Measurements from ENCODE around the gene C4BPA.

The C4BPA gene

GRCh38 chr1:207128336-207128921 is 24.4 kb downstream of the C4BPA start:
- no peak for DNase-seq

- DNase-seq, result no peak
These were observed 25.0 kb downstream of the C4BPA start for GRCh38 chr1:207129053-207129452.

DNA sequence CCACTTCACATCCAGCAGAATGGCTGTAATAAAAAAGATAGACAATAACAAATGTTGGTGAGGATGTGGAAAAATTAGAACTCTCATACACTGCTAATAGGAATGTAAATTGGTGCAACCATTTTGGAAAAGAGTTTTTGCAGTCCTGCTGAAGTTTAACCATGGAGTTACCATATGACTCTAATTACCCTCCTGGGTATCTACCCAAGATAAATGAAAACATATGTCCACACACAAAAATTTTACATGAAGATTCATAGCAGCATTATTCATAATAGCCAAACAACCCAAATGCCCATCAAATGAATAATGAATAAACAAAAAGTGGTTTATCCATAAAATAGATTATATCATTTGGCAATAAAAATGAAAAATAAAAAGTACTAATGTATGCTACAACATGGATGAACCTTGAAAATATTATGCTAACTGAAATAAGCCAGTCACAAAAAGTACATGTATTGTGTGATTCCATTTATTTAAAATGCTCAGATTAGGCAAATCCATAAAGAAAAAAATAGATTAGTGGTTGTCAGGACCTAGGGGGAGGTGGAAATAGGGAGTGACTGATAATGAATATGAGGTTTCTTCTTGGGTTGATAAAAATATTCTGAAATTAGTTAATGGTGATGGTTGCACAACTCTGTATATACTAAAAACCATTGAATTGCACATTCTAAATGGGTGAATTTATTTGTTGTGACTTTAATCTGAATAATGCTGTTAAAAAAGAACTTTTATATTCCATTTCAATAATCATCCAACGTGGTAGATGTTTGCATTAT is 26.4 kb downstream of the C4BPA start:
- DNase-seq, result no peak

- no peak for DNase-seq
These were observed 27.1 kb downstream of the C4BPA start for GRCh38 chr1:207131163-207131562.

GRCh38 chr1:207134581-207134980 is 30.5 kb downstream of the C4BPA start:
- DNase-seq, result no peak

DNA sequence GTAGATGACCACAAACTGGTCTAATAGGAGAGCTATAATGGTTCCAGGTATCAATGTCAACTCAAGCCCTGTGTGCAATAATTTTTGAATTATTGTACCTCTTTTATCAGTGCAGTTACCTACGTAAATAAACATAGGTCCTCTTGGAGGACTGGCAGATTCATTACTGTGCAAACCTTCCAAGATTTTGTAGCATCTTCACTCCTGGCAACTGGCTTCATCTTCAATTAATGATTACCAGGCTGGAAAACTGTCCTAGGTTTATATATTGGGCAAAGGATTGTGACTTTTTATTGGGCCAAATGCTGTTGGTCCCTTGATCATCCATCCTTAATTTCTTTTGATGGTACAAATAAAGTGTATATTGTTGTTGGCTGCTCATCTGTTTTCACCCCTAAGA is 35.6 kb downstream of the C4BPA start:
- DNase-seq, result no peak

- DNase-seq, result no peak
These were observed 36.5 kb downstream of the C4BPA start for GRCh38 chr1:207140536-207140935.

DNA sequence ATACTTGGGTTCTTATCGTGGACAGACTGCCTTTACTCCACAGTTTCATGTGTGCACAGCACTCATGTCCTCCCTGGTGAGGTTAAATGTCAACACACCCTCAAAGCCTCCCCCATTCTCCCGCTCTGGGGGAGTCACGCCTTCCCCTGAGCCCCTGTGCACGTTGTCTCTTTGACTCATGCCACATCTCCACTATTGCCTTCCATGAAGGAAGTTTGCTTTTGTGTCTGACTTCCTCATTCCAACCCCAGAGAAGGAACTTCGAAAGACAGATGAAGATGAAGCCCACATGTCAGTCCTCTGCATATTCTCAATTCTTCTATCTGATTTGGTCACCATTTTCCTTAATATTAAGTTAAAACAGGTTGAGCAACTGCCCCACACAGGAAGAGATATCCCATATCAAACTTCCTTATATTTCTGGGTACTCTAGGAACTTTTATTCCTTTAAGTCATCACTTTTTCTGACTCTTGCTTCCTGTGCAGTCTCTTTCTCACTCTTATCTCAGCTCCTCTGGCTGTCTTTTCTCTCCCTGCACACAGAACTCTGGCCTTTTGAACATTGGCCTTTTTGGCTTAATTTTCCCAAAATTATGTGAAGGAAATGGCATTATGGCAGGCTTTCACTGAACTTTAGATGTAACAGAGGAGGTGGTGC is 41.5 kb downstream of the C4BPA start:
- DNase-seq, result no peak

DNA sequence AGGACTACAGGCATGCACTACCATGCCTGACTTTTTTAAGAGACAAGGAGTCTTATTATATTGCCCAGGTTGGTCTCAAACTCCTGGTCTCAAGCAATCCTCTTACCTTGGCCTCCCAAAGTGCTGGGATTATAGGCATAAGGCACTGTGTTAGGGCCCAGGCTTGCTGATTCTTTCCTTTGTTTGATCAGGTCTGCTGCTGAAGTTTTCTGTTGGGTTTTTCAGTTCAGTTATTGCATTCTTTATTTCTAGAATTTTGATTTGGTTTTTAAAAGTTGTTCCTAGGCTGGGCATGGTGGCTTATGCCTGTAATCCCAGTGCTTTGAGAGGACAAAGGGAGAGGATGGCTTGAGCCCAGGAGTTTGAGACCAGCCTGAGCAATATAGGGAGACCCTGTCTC is 47.9 kb downstream of the C4BPA start:
- no peak for DNase-seq

DNA sequence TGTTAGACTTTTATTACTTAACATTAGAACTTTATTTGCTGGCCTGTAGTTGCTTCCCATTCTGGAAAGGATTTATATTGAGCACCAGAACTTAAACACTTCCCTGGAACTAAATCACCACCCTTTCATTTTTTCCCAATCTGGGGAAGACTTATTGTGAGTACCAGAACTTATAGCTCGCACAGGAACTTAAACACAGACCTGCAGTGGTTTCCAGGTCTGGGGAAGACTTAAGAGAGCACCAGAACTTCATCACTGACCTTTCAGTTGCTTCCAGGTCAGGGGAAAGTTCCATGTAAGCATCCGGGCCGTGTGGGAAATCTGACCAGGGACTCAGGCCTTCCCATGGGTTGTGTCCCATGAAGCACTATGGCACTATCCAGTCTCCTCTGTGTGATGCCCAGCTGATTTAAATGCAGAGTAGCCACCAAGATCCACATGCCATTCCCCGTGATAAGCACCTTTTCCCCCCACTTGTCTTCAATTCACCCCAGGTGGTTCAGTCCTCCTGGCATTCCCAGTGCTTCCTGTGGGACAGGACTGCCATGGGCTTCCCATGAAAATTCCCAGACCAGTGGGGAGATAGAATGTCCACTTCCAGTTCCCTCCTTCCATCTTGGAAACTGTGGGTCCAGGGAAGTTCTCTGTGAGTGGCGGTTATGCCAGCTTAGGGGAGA is 48.9 kb downstream of the C4BPA start:
- DNase-seq, result no peak

DNA sequence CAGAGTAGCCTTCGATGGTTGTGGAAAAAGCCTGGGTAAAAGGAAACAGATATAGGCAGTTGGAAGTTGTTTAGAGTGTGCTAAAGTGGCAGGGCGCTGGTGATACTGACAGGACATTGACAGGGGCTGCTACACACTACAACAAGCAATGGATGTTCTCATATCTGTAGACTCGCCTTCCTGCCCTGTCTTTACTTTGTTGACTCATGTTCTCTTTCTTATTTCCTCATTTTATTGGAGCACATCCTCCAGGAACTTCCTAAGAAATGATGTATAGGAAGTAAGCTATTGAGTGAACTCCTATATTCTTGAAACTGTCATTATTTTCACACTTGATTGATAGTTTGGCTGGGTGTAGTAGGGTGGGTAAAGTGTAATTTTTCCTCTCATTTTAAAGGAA is 51.0 kb downstream of the C4BPA start:
- no peak for DNase-seq

GRCh38 chr1:207156095-207156494 is 52.1 kb downstream of the C4BPA start:
- no peak for DNase-seq

DNA sequence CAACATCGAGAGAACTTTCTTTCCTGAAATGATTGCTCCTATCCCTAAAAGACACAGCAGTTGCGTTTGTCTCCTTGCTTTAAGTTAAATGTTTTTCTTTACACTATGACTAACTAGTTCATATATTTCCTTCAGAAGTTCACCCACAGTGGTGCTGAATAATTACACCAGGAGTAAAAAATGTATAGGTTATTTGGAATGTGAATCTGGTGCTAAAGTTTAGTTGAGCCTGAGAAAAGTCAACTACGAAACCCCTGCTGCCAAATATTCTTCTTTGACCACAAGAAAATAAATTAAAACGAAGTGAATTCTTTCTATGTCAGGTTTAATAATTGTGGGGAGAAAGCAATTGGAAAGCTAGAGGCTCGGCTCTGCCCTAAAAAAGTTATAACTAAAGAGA is 52.8 kb downstream of the C4BPA start:
- DNase-seq, result no peak

DNA sequence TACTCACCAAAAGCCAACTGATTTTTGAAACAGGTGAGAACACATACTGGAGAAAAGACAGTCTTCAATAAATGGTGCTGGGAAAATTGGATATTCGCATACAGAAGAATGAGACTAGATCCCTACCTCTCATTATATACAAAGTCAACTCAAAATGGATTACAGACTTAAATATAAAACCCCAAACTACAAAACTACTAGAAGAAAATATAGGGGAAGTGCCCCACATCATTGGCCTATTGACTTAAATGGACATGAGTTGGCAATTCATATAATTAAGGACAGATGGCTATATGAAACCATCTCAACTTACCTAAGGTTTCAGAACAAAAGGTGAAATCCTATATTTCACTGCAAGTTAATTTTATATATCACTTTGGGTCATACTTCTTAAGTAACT is 60.1 kb downstream of the C4BPA start:
- DNase-seq, result no peak

- no peak for DNase-seq
These were observed 68.3 kb downstream of the C4BPA start for GRCh38 chr1:207172321-207172720.

DNA sequence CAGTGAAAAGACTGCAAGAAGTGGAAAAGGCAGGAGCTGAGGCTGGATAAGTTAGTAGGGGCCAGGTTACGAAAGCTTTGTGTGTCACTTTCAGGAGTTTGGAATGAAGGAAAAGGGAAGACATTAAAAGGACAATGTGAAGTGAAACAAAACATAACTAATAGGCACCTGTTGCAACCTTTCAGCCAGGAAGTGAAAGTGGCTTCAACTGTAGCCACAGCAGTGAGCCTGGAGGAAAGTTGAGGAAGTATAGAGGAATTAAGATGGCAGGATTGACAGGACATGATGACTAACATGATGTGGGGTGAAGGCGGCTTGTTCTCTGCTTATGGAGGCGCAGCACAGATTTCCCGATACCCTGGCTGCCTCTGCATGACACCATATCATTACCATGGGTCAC is 68.9 kb downstream of the C4BPA start:
- DNase-seq, result no peak

GRCh38 chr1:207173396-207173795 is 69.4 kb downstream of the C4BPA start:
- DNase-seq, result no peak

DNA sequence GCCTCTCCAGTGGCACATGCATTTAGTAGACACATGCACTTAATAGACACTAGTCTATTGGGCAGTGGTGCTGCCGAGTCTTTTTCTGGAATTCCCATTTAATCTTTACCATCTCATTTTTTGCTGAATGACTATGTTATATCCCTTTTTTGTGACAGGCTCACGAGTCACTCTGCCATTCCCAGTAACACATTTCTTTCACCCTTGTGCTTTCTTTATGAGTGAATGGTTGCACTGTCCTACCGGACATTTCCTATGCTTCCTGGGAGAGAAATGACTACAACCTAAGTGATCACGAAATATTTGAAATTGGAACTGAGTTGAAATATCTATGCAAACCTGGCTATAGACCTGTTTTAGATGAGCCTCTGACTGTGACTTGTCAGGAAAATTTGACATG is 70.9 kb downstream of the C4BPA start:
- DNase-seq, result no peak

DNA sequence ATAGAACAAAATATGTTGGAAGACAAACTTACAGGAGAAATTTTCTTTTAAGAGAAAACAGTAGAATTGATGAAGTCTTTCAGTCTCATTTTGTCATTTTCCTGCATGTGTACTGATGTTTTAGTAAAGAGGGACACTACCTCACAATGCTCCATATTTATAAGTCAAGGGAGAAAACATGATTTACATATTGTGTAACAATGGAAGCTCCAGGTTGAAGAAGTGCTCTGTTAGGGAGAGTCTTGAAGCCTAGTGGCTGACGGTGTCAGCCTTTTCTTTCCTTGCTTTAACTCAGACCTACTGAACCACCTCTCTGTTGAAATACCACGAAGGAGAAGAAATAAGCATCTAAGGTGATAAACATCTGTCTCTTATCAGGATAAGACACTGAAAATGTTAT is 75.0 kb downstream of the C4BPA start:
- DNase-seq, result no peak

GRCh38 chr1:207181847-207182246 is 77.8 kb downstream of the C4BPA start:
- DNase-seq, result no peak

GRCh38 chr1:207186503-207186902 is 82.5 kb downstream of the C4BPA start:
- DNase-seq, result no peak

GRCh38 chr1:207188901-207189300 is 84.9 kb downstream of the C4BPA start:
- no peak for DNase-seq

DNA sequence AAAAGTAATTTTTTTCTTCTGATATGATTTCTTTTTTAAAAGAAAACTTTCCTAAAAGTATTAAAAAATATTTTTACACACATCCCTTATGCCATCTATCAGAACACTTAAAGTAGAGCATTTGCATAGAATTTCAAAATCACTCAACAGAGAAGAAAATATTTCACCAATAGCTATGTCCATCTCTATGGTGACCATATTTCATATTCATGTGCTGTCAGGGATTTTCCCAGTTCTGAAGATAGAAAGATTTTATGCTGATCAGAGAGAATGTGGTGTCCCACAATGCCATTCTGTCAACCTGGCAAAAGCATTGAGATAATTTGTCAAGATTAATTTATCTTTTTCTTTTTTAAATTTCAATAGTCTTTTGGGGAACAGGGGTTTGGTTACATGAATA is 87.0 kb downstream of the C4BPA start:
- no peak for DNase-seq

DNA sequence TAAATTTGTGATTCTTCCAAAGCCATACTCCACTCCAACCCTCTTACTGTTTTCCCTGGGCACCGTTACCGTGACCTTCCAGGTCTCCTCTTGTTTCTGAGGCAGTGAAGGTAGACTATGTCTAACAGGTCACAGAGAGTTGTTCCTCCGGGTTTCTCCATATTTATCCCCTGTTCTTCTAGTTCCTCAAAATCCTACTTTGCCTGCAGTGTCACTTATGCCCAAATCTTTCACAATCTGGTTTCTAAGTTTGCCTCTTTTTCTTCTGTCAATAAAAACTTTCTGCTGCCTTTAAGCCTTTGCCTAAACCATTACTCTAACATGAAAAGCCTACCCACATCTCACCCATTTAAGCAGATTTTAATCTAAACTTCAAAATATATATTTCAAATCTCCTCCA is 87.7 kb downstream of the C4BPA start:
- DNase-seq, result no peak
